SU-DHL-6 (cell line): ENCODE data around the gene ZCCHC7.

Experiments used
- EZH2phosphoT487 ChIP-seq: fragments of 200-600 bp; sonication (generic), shearing (Covaris generic); conservative IDR thresholded peaks from 2 replicates; pipeline ENCODE4 v1.6.1; 2018; ENCODE audit warnings: mild to moderate bottlenecking, antibody characterized with exemption, low read length, moderate library complexity, mixed read lengths
- TF ChIP-seq, protein P1 (sequence below): fragments of 200-600 bp; sonication (generic); IDR thresholded peaks from one replicate; pipeline ENCODE4 v1.5.1; 2017; ENCODE audit warnings: antibody characterized with exemption, mild to moderate bottlenecking, low read length, moderate library complexity; ENCODE audit not compliant: insufficient read depth, poor library complexity, severe bottlenecking

DNA sequence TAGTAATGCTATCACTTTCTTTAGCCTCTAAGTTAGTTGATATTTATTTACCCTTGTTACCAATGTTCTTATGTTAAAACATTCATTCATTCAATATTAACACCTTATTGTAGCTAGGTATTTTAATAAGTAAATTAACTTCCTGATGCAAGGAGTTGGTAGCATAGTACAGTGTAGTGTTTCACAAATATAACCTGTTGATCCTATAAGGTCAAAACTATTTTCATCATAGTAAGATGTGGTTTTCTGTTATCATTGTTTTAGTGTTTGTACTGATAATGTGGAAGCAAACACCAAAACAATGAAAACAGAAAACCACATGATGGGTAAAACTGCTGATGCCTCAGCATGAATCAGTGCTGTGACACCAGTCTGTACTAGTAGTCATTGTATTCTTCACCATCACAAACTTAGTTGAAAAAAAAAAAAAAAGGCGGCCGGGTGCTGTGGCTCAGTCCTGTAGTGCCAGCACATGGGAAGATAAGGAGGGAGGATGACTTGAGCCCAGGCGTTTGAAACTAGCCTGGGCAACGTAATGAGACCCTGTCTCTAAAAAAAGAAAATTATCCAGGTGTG is 36.5 kb downstream of the ZCCHC7 start:
- TF ChIP-seq, protein P1, sequence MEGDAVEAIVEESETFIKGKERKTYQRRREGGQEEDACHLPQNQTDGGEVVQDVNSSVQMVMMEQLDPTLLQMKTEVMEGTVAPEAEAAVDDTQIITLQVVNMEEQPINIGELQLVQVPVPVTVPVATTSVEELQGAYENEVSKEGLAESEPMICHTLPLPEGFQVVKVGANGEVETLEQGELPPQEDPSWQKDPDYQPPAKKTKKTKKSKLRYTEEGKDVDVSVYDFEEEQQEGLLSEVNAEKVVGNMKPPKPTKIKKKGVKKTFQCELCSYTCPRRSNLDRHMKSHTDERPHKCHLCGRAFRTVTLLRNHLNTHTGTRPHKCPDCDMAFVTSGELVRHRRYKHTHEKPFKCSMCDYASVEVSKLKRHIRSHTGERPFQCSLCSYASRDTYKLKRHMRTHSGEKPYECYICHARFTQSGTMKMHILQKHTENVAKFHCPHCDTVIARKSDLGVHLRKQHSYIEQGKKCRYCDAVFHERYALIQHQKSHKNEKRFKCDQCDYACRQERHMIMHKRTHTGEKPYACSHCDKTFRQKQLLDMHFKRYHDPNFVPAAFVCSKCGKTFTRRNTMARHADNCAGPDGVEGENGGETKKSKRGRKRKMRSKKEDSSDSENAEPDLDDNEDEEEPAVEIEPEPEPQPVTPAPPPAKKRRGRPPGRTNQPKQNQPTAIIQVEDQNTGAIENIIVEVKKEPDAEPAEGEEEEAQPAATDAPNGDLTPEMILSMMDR, result no peak
- TF ChIP-seq EZH2phosphoT487, result no peak
